Breast epithelium (tissue), 3 donors: ENCODE data around the gene GORASP1.

Experiments
- CTCF ChIP-seq, 3 donors: fragments of 450-650 bp; IDR thresholded peaks; one replicate each; pipeline ENCODE4 v1.5.1; 2016 to 2017; ENCODE audit warnings: antibody characterized with exemption in 3 of 3, mild to moderate bottlenecking in 3 of 3, moderate library complexity in 3 of 3
- POLR2A ChIP-seq: fragments of 450-650 bp; IDR thresholded peaks from one replicate; pipeline ENCODE4 v1.6.1; 2016; ENCODE audit warnings: antibody characterized with exemption, mild to moderate bottlenecking, moderate library complexity

GRCh38 chr3:39125841-39126500, 18.5 kb upstream of the GORASP1 start:
- no peak for TF ChIP-seq POLR2A
- no peak for TF ChIP-seq CTCF (IDR thresholded peaks at IDR 0.05)
